K562 (cell line): ENCODE measurements around the gene VGLL3. TPM values are rescaled to one million over a fixed set of nuclear protein-coding genes. Genes with fewer than 3 reads are reported as not detected.

Experiments used
- ATAC-seq: fragments of 200-7000 bp; cut with Tn5 transposase; 3 replicates; pipeline ENCODE4 v1.9.1; 2020; ENCODE audit warnings: moderate library complexity
- BruUV-seq: library from RNA; stranded (reverse); fragments of 400-500 nt; replicated peaks from 2 replicates; lab custom pipeline; 2021; lab: Mats Ljungman, UMichigan
- CTCF ChIA-PET: fragments of 300-600 bp; formaldehyde crosslinking; extraction: SDS; loops from one replicate; lab custom pipeline; 2021; ENCODE audit warnings: low intra/inter-chr PET ratio; lab: Yijun Ruan, JAX
- POLR2A ChIA-PET: fragments of 300-600, 350-650 bp; sonication (Branson Sonifier 250); formaldehyde crosslinking; extraction: SDS; loops from one replicate; lab custom pipeline; 2021; ENCODE audit warnings: antibody characterized with exemption, inconsistent platforms; lab: Yijun Ruan, JAX
- DNase-seq, 4 experiments: peaks; one replicate each; pipeline versions ENCODE4 v3.0.0 to v3.0.0-alpha.2; 2011 to 2018; ENCODE audit warnings: low spot score in 3 of 4, mixed read lengths in 3 of 4; ENCODE audit errors: extremely low read depth in 1 of 4
- FAIRE-seq: peaks from 2 replicates; lab custom pipeline; 2011; peaks lifted over from hg19 to GRCh38; lab: Jason Lieb, UNC
- H2AFZ ChIP-seq: 2 replicates; pipeline ENCODE4 v1.6.0; 2011; ENCODE audit warnings: low read depth, low read length, control low read depth, inconsistent platforms
- H3K27ac ChIP-seq: fragments of 200-600 bp; 3 replicates; pipeline ENCODE4 v1.8.0; 2011; ENCODE audit warnings: low read depth, mild to moderate bottlenecking, control low read depth, inconsistent platforms, low read length, moderate library complexity, mixed read lengths; ENCODE audit errors: extremely low read depth
- H3K27me3 ChIP-seq, 2 experiments: fragments of 300-600 bp in 1 of 2; 2 replicates in 1 of 2; 3 replicates in 1 of 2; pipeline versions ENCODE4 v1.6.0 to v1.8.0; 2011; ENCODE audit warnings: inconsistent platforms in 2 of 2, low read length in 2 of 2, mild to moderate bottlenecking in 1 of 2, mixed read lengths in 1 of 2, moderate library complexity in 1 of 2; ENCODE audit not compliant: control insufficient read depth in 2 of 2, insufficient read depth in 2 of 2
- H3K36me3 ChIP-seq: fragments of 300-600 bp; 3 replicates; pipeline ENCODE4 v1.8.0; 2011; ENCODE audit warnings: mild to moderate bottlenecking, low read length, inconsistent platforms; ENCODE audit not compliant: control insufficient read depth, insufficient read depth
- H3K4me1 ChIP-seq, 2 experiments: fragments of 200-600 bp in 1 of 2; replicated peaks in 1 of 2; 2 replicates in 1 of 2; 3 replicates in 1 of 2; pipeline versions ENCODE4 v1.5.1 to v1.8.0; 2011; ENCODE audit warnings: inconsistent platforms in 2 of 2, low read length in 2 of 2, mild to moderate bottlenecking in 1 of 2, mixed read lengths in 1 of 2, moderate library complexity in 1 of 2; ENCODE audit not compliant: control insufficient read depth in 2 of 2, insufficient read depth in 2 of 2
- H3K4me2 ChIP-seq: 2 replicates; pipeline ENCODE4 v1.6.1; 2011; ENCODE audit warnings: low read length, control low read depth, inconsistent platforms, mixed read lengths; ENCODE audit not compliant: insufficient read depth
- H3K4me3 ChIP-seq: fragments of 200-600 bp; sonication (generic), shearing (Covaris generic); 2 replicates; pipeline ENCODE4 v1.5.1; 2016; ENCODE audit warnings: control low read depth, inconsistent platforms
- H3K79me2 ChIP-seq: fragments of 200-600 bp; 3 replicates; pipeline ENCODE4 v1.8.0; 2011; ENCODE audit warnings: low read length, inconsistent platforms; ENCODE audit not compliant: control insufficient read depth, insufficient read depth
- H3K9ac ChIP-seq, 2 experiments: 2 replicates each; pipeline versions ENCODE4 v1.6.0 to v1.6.1; 2011; ENCODE audit warnings: low read depth in 2 of 2, low read length in 2 of 2, control low read depth in 1 of 2, inconsistent platforms in 1 of 2, mild to moderate bottlenecking in 1 of 2, mixed read lengths in 1 of 2; ENCODE audit not compliant: insufficient read depth in 1 of 2
- H3K9me1 ChIP-seq: one replicate; pipeline ENCODE4 v1.6.0; 2011; ENCODE audit warnings: inconsistent platforms, mild to moderate bottlenecking, low read length, moderate library complexity; ENCODE audit not compliant: control insufficient read depth, insufficient read depth
- H3K9me3 ChIP-seq: replicated peaks from 2 replicates; pipeline ENCODE4 v1.5.1; 2011; ENCODE audit warnings: low read depth, low read length, inconsistent platforms; ENCODE audit not compliant: control insufficient read depth, insufficient read depth
- H4K20me1 ChIP-seq: replicated peaks from 2 replicates; pipeline ENCODE4 v1.6.1; 2011; ENCODE audit warnings: low read length, inconsistent platforms, mixed read lengths; ENCODE audit not compliant: control insufficient read depth, insufficient read depth
- BCLAF1 ChIP-seq, 2 experiments: fragments of 450-650 bp in 1 of 2; IDR thresholded peaks; 2 replicates each; pipeline ENCODE4 v1.6.1; 2011 to 2017; ENCODE audit warnings: low read depth in 2 of 2, antibody characterized with exemption in 1 of 2, borderline replicate concordance in 1 of 2, low read length in 1 of 2, mild to moderate bottlenecking in 1 of 2, mixed read lengths in 1 of 2; ENCODE audit not compliant: control insufficient read depth in 1 of 2
- C11orf30 ChIP-seq: fragments of 450-650 bp; IDR thresholded peaks from 2 replicates; pipeline ENCODE4 v1.6.1; 2016; ENCODE audit warnings: low read depth, mild to moderate bottlenecking
- CHD2 ChIP-seq: IDR thresholded peaks from 2 replicates; pipeline ENCODE4 v1.6.1; 2011; ENCODE audit warnings: low read depth, low read length
- CTCF ChIP-seq, 3 experiments: IDR thresholded peaks in 2 of 3; conservative IDR thresholded peaks in 1 of 3; 2 replicates each; pipeline ENCODE4 v1.5.1; 2011 to 2012; ENCODE audit warnings: low read length in 3 of 3, mild to moderate bottlenecking in 3 of 3, control low read depth in 2 of 3, improper control_type of control experiment in 1 of 3, inconsistent platforms in 1 of 3, low read depth in 1 of 3, mixed read lengths in 1 of 3, moderate library complexity in 1 of 3; ENCODE audit not compliant: insufficient read depth in 2 of 3
- LCOR ChIP-seq: sonication (generic); formaldehyde crosslinking; IDR thresholded peaks from 2 replicates; pipeline ENCODE4 v1.8.0; 2022; ENCODE audit warnings: mild to moderate bottlenecking, missing genetic modification reagents
- MAFG ChIP-seq: fragments of 450-650 bp; conservative IDR thresholded peaks from 2 replicates; pipeline ENCODE4 v1.6.1; 2016; ENCODE audit warnings: missing genetic modification characterization, missing compliant biosample characterization
- NBN ChIP-seq: fragments of 450-650 bp; IDR thresholded peaks from 2 replicates; pipeline ENCODE4 v1.6.1; 2016; ENCODE audit warnings: low read depth, mild to moderate bottlenecking
- NFRKB ChIP-seq: fragments of 450-650 bp; IDR thresholded peaks from 2 replicates; pipeline ENCODE4 v1.6.1; 2016; ENCODE audit warnings: low read depth
- PHF20 ChIP-seq: fragments of 450-650 bp; IDR thresholded peaks from 2 replicates; pipeline ENCODE4 v1.6.1; 2018; ENCODE audit not compliant: partially characterized antibody
- RFX5 ChIP-seq: IDR thresholded peaks from 2 replicates; pipeline ENCODE4 v1.6.1; 2011; ENCODE audit warnings: low read depth, mild to moderate bottlenecking, improper control_type of control experiment, low read length
- ZC3H8 ChIP-seq: fragments of 450-650 bp; IDR thresholded peaks from 2 replicates; pipeline ENCODE4 v1.6.1; 2017
- ZFP36 ChIP-seq: fragments of 150-350 bp; IDR thresholded peaks from 2 replicates; pipeline ENCODE4 v1.6.1; 2018; ENCODE audit warnings: low read length, low read depth; ENCODE audit not compliant: partially characterized antibody
- ZNF445 ChIP-seq: fragments of 250-450 bp; sonication (Bioruptor Pico); IDR thresholded peaks from 2 replicates; pipeline ENCODE4 v1.4.0; 2020; ENCODE audit warnings: low read depth, mild to moderate bottlenecking, moderate library complexity
- ZNF644 ChIP-seq: fragments of 200-800 bp; sonication (Bioruptor generic); IDR thresholded peaks from 2 replicates; pipeline ENCODE4 v1.6.1; 2016; ENCODE audit warnings: low read depth, missing genetic modification characterization, missing compliant biosample characterization
- WGBS: fragments of 100-300 bp; shearing (Covaris generic); methylation state at CpG from one replicate; pipeline ENCODE4 v1.1.6; 2016; ENCODE audit warnings: low coverage, mixed read lengths; ENCODE audit not compliant: insufficient coverage; ENCODE audit errors: missing lambda C conversion rate; 5-methylcytosine and 5-hydroxymethylcytosine counted together
- in situ Hi-C: fragments of 300-500 bp; cut with MboI; formaldehyde crosslinking; loops from 4 replicates; pipeline ENCODE4 v1.15.0; 2018; ENCODE audit warnings: inconsistent platforms, mixed read lengths
- intact Hi-C: fragments of 100-400 bp; cut with micrococcal nuclease; formaldehyde crosslinking; loops from 2 replicates; pipeline ENCODE4 v1.14.2; 2022
- polyA plus RNA-seq, 8 experiments: library from polyadenylated mRNA; depleted of rRNA in 4 of 8; stranded (reverse) in 5 of 8; unstranded in 3 of 8; fragments of >200 nt; fragmentation: Nextera tagmentation in 2 of 8; fragmentation: Illumina TruSeq in 1 of 8; extraction: Ambion mirVana in 2 of 8; extraction: Trizol in 1 of 8; gene quantifications; 2 replicates each; pipeline versions ENCODE4 v1.2.1 to v1.2.3, GENCODE V29; 2011 to 2014; ENCODE audit warnings: inconsistent platforms in 1 of 8, missing spikeins in 1 of 8
- total RNA-seq, 7 experiments: library from RNA; depleted of rRNA in 6 of 7; stranded (reverse); fragments of >200 nt in 6 of 7; fragmentation: Illumina TruSeq in 2 of 7; extraction: Trizol in 2 of 7; gene quantifications; 2 replicates each; pipeline versions ENCODE4 v1.2.1 to v1.2.3, GENCODE V29; 2011 to 2021; ENCODE audit warnings: low replicate concordance in 1 of 7
- TF ChIP-seq, protein P1 (sequence below): sonication (generic); formaldehyde crosslinking; IDR thresholded peaks from 2 replicates; pipeline ENCODE4 v1.9.0; 2022; ENCODE audit warnings: mild to moderate bottlenecking, missing genetic modification reagents
- TF ChIP-seq, protein P2 (sequence below): fragments of 250-450 bp; sonication (Bioruptor Pico); IDR thresholded peaks from 2 replicates; pipeline ENCODE4 v1.8.0; 2022; ENCODE audit warnings: inconsistent platforms

The VGLL3 gene
- total and polyA plus RNA-seq, 9 of the 15 experiments (the other 6 are each of a cell fraction or from before 2014, with no cell fraction given): under 0.01 to 0.09 (median 0.04) TPM; not detected in 6

GRCh38 chr3:86890741-86891396 is 100.1 kb downstream of the VGLL3 start:
- 0% methylated on average over 1 of the region's 1 CpG for WGBS
- intact Hi-C loops: no loop called here
- TF ChIP-seq LCOR (no peak), PHF20 (no peak), NBN (no peak), CHD2 (no peak), RFX5 (no peak), ZNF445 (CRISPR knock-in tag) (no peak), C11orf30 (no peak), ZC3H8 (no peak), CTCF (IDR thresholded peaks at IDR 0.05 in 2 of 3, conservative IDR thresholded peaks at IDR 0.05 in 1 of 3; ENCODE audit: insufficient read depth in 2 of 3, low read depth in 1 of 3, low read length in 3 of 3) (no peak), ZFP36 (no peak), ZNF644 (tag) (no peak), BCLAF1 (IDR thresholded peaks at IDR 0.05; ENCODE audit: borderline replicate concordance in 1 of 2, control insufficient read depth in 1 of 2, low read depth in 2 of 2, low read length in 1 of 2) (no peak), MAFG (tag) (no peak), NFRKB (no peak)
- TF ChIP-seq, protein P1, sequence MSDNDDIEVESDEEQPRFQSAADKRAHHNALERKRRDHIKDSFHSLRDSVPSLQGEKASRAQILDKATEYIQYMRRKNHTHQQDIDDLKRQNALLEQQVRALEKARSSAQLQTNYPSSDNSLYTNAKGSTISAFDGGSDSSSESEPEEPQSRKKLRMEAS (CRISPR knock-in tag): no peak
- TF ChIP-seq, protein P2, sequence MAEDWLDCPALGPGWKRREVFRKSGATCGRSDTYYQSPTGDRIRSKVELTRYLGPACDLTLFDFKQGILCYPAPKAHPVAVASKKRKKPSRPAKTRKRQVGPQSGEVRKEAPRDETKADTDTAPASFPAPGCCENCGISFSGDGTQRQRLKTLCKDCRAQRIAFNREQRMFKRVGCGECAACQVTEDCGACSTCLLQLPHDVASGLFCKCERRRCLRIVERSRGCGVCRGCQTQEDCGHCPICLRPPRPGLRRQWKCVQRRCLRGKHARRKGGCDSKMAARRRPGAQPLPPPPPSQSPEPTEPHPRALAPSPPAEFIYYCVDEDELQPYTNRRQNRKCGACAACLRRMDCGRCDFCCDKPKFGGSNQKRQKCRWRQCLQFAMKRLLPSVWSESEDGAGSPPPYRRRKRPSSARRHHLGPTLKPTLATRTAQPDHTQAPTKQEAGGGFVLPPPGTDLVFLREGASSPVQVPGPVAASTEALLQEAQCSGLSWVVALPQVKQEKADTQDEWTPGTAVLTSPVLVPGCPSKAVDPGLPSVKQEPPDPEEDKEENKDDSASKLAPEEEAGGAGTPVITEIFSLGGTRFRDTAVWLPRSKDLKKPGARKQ: no peak
- FAIRE-seq (no peak), DNase-seq (no peak), ATAC-seq (no peak)
- Histone ChIP-seq H3K4me3 (no peak overlapping the region), H3K9me1 (no peaks in the 10 kb centered on the region), H2AFZ (no peak overlapping the region), H3K79me2 (no peaks in the 10 kb centered on the region), H3K4me1 (no peaks in the 10 kb centered on the region), H3K27ac (no peak overlapping the region), H3K4me2 (no peak overlapping the region), H3K9me3 (no peaks in the 10 kb centered on the region), H3K36me3 (no peaks in the 10 kb centered on the region), H3K9ac (no peak overlapping the region), H3K27me3 (no peaks in the 10 kb centered on the region), H4K20me1 (no peaks in the 10 kb centered on the region)
- BruUV-seq: no TSS peak
- CTCF ChIA-PET: no interaction called here
- POLR2A ChIA-PET: no interaction called here
- in situ Hi-C loops: no loop called here
